ENCODE measurements around the gene CUZD1.

CUZD1 gene

GRCh38 chr10:122844146-122844545 lies 1.5 kb downstream of the CUZD1 start:
- TF ChIP-seq CTCF (IDR thresholded peaks at IDR 0.05; ENCODE audit: extremely low read depth, missing control alignments): no peak
- no peak for DNase-seq (ENCODE audit: low spot score)

DNA sequence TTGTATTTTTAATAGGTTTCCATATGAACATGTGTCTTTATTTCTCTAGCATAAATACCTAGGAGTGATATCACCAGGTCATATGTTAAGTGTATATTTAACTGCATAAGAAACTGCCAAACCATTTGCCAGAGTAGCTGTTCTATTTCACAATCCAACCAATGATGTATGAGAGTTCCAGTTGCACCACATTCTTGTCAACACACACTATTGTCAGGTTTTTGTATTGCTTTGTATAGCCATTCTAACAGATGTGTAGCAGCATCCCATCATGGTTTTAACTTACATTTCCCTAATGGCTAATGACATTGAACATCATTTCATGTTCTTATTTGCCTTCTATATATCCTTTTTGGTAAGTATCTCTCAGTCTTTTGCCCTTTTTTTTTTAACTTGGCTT lies 4.1 kb downstream of the CUZD1 start:
- TF ChIP-seq CTCF (IDR thresholded peaks at IDR 0.05; ENCODE audit: extremely low read depth, missing control alignments): no peak
- no peak for DNase-seq (ENCODE audit: low spot score)

- no peak for DNase-seq (ENCODE audit: low spot score)
Measured at GRCh38 chr10:122839505-122839904, 6.2 kb downstream of the CUZD1 start.

DNA sequence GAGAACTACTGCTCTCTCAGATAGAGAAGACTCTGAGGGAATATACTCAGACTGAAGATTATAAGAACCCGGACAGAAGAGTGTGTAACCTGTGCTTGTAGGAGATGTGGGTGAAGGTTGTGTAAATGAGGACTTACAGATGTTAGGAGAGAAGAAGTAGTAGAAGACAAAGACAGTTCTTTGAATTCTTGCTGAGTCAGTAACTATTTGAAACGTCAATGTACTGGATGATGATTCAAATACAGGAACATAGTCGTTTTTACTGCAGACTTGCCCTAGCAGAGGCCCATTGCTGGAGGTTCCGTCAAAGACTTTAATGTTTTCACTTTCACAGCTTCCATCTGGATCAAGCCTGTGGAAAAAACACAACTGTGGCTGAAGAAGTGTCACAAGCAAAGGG lies 6.8 kb downstream of the CUZD1 start:
- no peak for DNase-seq (ENCODE audit: low spot score)
- TF ChIP-seq CTCF (IDR thresholded peaks at IDR 0.05; ENCODE audit: extremely low read depth, missing control alignments): no peak

More at GRCh38 chr10:122839505-122839904, 6.2 kb downstream of the CUZD1 start:
- no peak for TF ChIP-seq CTCF (IDR thresholded peaks at IDR 0.05; ENCODE audit: extremely low read depth, missing control alignments)

DNA sequence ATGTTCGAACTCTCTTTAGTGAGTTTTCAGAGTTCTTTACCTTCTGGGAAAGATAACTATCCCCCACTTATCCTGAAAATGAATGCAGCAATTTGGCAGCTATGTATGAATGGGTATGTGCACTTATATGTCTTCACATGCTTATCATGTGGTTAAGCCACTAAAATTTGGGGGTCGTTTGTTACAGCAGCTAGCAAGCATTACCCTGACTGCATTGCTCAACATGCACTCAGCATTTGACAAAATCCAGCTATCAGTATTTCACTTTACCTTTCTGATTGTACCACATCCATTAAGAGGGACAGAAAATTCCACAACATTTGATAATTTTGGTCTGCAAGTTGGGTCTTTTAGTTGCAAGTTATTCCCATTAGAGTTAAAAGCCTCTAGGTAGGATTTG lies 9.7 kb downstream of the CUZD1 start:
- DNase-seq (ENCODE audit: low spot score): no peak
- no peak for TF ChIP-seq CTCF (IDR thresholded peaks at IDR 0.05; ENCODE audit: extremely low read depth, missing control alignments)

- TF ChIP-seq CTCF (IDR thresholded peaks at IDR 0.05; ENCODE audit: extremely low read depth, missing control alignments): no peak
- DNase-seq (ENCODE audit: low spot score): no peak
Measured at GRCh38 chr10:122830965-122831353, 14.7 kb downstream of the CUZD1 start.

- TF ChIP-seq CTCF (IDR thresholded peaks at IDR 0.05; ENCODE audit: extremely low read depth, missing control alignments): no peak
- no peak for DNase-seq (ENCODE audit: low spot score)
Measured at GRCh38 chr10:122830273-122830964, 15.2 kb downstream of the CUZD1 start.
